ENCODE data around the gene GAR1.
"Not testable (repeated sequence)": the region's sequence is repeated elsewhere in the genome, so short reads cannot be mapped to it uniquely, and the experiment has no call there.

DNA sequence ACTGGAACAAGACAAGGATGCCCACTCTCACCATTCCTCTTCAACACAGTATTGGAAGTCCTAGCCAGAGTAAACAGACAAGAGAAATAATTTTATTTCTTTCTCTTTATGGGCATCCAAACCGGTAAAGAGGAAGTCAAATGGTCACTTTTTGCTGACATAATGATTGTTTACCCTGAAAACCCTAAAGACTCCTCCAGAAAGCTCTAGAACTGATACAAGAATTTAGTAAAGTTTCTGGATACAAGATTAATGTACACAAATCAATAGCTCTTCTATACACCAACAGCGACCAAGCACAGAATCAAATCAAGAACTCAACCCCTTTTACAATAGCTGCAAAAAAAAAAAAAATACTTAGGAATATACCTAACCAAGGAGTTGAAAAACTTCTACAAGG lies 33.5 kb upstream of the GAR1 start:
- not testable (repeated sequence) for TF ChIP-seq SMC3 (conservative IDR thresholded peaks at IDR 0.05; ENCODE audit: insufficient read depth, low read depth, low read length); TBL1XR1 (IDR thresholded peaks at IDR 0.05; ENCODE audit: low read length in 2 of 2); TEAD4 (IDR thresholded peaks at IDR 0.05; ENCODE audit: low read length); TEAD4 (CRISPR knock-in tag; IDR thresholded peaks at IDR 0.05; ENCODE audit: borderline replicate concordance); SIN3B (IDR thresholded peaks at IDR 0.05; ENCODE audit: low read depth); WHSC1 (IDR thresholded peaks at IDR 0.05; ENCODE audit: low read length)
- TF ChIP-seq, protein P1, sequence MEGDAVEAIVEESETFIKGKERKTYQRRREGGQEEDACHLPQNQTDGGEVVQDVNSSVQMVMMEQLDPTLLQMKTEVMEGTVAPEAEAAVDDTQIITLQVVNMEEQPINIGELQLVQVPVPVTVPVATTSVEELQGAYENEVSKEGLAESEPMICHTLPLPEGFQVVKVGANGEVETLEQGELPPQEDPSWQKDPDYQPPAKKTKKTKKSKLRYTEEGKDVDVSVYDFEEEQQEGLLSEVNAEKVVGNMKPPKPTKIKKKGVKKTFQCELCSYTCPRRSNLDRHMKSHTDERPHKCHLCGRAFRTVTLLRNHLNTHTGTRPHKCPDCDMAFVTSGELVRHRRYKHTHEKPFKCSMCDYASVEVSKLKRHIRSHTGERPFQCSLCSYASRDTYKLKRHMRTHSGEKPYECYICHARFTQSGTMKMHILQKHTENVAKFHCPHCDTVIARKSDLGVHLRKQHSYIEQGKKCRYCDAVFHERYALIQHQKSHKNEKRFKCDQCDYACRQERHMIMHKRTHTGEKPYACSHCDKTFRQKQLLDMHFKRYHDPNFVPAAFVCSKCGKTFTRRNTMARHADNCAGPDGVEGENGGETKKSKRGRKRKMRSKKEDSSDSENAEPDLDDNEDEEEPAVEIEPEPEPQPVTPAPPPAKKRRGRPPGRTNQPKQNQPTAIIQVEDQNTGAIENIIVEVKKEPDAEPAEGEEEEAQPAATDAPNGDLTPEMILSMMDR (IDR thresholded peaks at IDR 0.05 in 2 of 3, conservative IDR thresholded peaks at IDR 0.05 in 1 of 3; ENCODE audit: insufficient read depth in 2 of 3, low read depth in 1 of 3, low read length in 3 of 3), result not testable (repeated sequence)

Measured in K562 (cell line).